HG03135 (cell line): Measurements from ENCODE around the gene KCNAB3.
"Not testable (repeated sequence)": the region's sequence is repeated elsewhere in the genome, so short reads cannot be mapped to it uniquely, and the experiment has no call there.

Experiments used
- ATAC-seq: cut with Tn5 transposase; IDR thresholded peaks from one replicate; pipeline ENCODE4 v1.9.1; 2021; ENCODE audit warnings: mild to moderate bottlenecking, moderate library complexity; ENCODE audit not compliant: unreplicated experiment

Gene KCNAB3

DNA sequence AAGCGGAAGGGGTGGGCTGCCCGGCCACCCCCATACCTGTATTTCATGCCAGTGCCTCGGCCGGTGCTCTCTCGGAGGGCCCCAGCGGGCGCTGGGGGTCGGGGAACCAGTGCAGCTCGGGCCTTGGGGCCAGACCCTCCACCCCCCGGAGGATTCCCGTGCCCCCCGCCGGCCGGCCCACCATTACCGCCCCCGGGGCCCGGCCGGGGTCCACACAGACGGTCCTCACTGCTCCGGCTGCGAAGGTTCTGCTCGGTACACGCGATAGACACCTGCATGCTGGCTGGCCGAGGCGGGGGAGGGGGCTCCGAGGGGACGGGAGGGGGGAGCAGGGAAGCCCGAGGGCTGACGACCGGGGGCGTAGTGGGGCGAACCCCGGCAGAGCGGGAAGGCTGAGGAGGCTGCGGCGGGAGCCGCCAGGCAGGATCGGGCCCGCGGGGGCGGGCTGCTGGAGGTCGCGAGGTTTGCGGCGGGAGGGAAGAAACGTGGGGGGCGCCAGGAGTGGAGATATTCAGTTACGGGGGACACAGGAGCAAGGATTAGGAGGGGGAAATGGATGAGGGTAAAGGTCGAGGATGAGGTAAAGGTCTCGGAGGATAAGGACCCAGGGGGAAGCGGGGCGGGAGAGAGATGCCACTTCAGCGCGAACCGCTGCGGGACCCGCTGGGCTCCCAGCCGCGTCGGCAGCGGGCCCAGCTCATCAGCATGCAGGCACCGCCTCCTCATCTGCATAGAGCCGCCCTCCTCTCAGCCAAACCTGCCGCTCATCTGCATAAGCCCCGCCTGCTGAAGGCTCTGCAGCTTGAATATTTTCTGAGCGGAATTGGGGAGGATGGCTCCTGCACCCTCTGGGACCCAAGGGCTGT lies at the start of gene KCNAB3:
Gene KCNAB3, minus strand, starts transcription at position 699 of the 866 bp plus-strand sequence. Its CDS starts 421 bp downstream, at position 278.
- ATAC-seq = no peak

DNA sequence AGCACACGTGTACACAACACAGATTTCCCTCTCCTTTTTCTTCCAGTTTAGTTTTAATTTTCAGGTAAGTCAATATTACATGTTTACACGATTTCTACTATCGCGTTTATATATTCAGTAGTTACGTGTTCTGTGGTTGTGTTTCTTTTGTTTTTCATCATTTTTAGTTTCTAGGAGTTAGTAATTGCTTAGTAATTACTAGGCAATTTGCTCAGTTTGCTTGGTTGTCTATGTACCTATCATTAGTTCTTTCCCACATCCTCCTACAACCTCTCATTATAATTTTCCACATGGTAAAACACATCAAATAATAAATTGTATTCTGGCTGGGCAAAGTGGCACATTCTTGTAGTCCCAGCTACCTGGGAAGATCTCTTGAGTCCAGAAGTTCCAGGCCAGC lies 48.1 kb upstream of the KCNAB3 start:
- ATAC-seq = no peak

DNA sequence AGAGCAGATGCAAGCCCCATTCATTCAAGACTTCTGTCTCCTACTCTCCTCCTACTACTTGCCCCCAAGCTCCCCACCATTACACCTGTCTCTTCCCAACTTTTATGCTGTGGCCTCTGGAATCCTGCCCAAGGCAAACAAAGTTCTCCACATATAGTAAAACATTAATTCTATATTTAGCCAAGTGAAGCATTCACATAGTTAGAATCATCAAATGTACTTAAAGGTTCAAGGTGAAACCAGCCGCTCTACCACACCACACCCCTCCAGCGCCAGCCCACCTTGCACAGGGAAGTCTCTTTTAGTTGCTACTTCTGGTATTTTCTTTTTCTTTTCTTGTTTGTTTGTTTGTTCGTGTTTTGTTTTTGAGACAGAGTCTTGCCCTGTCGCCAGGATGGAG lies 47.4 kb upstream of the KCNAB3 start:
- ATAC-seq = no peak

DNA sequence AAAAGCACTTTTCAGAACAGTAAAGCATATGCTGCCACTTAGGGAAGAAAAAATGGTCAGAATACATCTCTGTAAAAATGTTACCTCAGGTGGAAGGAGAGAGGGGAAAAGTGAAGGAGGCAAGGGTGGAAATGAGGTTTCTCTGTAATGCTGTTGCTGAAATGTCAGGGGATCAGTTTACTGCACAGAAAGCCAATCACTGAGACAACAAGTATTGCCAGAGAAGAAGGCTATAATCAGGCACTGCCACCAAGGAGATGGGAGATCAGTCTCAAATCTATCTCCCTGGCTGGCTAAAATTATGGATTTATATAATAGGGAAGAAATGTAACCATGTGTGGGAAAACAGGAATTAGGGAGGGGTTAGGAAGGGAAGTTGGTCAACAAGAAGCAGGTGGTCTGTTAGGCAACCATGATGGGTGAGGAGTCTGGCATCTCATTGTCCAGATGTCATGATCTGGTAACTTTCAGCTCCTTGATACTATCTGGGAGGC lies 45.0 kb upstream of the KCNAB3 start:
- ATAC-seq = no peak

DNA sequence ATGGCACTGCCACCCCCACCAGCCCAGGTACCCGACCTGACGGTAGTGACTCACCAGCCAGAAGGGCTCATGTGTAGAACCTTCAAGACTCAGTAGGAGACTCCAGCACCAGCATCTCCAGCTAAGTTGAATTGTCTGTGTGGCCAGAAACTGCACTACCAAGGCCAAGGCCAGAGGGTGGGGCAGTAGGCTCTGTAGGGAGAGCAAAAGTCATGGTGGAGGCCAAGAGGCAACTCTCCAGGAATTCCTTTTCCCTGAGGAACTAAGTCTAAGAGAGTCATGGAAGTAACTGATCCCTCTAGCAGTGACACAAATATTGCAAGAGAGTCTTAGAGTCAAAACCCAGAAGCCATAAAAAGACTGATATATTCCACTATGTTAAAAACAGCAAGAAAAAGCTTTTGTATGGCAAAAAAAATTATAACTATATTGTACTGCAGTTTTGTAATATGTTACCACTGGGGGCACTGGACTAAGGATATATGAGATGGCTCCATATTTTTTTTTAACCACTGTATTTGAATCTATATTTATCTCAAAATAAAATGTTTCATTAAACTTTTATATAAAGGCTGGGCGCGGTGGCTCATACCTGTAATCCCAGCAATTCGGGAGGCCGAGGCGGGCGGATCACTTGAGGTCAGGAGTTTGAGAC lies 42.6 kb upstream of the KCNAB3 start:
- no peak for ATAC-seq

DNA sequence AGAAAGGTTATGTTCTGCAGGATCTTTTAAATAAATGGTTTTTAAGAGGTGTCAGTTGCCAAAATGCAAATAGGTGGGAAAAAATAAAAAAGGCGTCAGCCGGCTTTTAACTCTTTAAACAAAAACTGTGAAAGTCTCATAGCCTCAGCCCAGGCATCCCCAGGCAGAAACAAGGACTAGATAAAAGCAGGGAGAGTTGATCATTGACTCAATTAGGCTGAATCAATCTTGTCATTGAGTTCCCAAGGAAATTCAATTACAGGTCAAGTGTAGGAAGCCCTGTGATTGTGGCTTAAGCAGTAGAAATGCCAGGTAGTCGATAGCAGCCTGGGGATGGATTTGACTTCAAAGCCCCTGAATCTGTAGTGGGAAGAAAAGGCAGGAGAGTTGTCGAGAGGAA lies 42.0 kb upstream of the KCNAB3 start:
- ATAC-seq = no peak

DNA sequence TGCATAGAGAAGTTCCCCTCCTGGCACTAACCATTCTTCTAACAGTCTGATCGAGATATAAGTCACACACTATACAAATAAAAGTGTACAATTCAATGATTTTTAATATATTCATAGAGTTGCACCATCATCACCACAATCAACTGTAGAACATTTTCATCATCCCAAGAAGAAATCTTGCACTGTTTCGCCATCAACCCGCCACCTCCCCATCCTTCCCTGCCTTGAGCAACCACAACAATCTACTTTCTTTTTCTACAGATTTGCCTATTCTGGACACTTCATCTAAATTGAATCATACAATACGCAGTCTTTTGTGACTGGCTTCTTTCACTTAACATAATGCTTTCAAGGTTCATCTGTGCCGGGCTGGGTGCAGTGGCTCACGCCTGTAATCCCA lies 39.8 kb upstream of the KCNAB3 start:
- no peak for ATAC-seq

DNA sequence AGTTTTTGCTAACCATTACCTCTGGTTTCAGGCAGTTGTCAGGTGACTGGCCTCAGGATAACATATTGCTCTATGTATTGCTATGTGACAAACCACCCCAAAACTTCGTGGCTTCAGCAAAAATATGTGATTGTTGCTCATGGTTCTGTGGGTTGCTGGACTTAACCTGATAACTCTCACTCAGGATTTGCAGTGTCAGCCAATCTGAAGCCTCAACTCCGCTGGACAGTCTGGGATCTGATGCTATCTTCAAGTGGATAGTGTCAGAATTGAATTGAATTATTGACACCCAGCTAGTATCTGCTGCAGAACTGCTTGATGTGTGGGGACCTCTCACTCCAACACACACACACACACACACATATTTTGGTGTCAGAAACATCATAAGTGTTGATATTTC lies 38.1 kb upstream of the KCNAB3 start:
- no peak for ATAC-seq

DNA sequence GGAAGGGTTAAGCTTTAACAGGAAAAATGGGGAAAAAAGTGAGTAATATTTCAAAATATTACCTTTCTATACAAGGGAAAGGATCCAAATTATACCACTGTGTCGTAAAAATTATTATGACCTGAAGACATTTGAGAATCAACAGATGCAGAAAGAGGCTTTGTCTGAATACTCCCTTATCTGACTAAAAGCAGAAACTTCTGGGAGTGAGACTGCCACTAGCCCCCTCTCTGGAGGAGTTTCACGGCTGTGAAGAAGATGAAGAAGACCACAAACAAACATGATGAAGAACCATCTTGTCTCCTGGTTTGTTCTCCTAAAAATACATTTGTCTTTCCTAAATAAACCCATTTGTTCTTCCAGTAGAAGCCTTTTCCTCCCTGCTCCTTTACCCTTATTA lies 31.8 kb upstream of the KCNAB3 start:
- ATAC-seq = no peak

DNA sequence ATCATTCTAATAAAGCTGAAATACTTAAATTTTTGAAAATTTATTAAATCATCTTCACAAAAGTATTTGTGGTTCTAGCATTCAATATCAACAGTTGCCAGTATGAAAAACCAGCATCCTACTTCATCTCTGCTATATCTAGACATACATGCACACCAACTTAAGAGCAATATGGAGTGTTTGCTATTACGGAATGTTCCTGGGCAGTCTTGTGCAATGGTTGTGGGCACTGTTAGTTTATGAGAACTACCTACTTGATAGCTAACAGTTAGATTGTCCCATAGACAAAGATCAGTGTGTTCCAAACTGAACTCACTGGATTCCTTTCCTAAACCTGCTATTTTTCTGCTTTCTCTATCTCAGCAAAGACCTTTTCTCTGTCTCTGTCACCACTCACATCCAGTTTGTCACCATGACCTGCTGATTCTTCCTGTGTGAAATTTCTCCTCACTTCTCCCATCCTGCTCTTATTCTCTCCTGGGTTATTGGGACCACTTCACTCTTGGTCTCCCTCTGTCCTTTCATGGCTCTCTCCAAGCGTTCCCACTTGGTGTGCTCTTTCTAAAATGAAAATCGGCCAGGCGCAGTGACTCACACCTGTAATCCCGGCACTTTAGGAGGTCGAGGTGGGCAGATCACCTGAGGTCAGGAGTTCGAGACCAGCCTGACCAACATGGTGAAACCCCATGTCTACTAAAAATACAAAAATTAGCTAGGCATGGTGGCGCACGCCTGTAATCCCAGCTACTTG lies 30.0 kb upstream of the KCNAB3 start:
- no peak for ATAC-seq

DNA sequence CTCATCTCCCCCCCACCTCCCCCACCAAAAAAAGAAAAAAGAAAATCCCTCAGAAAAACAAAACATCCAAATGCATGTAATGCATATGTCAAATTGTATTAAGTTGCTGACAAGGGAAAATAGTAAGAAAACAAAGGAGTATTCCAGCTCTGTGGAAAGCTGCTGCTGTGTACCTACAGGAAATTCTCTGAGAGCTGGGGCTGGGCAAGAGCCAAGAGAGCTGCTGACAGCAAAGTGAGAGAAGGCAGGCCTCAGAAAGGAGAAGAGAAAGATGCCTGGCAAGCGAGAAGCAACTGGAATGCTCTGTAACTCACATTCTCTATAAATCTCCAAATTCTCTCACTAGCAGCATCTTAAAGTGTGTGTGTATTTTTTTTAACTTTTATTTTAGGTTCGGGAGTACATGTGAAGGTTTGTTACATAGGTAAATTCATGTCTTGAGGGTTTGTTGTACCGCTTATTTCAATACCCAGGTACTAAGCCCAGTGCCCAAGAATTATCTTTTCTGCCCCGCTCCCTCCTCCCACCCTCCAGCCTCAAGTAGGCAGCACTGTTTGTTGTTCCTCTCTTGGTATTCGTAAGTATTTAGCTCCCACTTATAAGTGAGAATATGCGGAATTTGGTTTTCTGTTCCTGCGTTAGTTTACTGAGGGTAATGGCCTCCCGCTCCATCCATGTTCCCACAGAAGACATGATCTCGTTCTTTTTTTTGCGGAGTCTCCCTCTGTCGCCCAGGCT lies 26.7 kb upstream of the KCNAB3 start:
- ATAC-seq = no peak

DNA sequence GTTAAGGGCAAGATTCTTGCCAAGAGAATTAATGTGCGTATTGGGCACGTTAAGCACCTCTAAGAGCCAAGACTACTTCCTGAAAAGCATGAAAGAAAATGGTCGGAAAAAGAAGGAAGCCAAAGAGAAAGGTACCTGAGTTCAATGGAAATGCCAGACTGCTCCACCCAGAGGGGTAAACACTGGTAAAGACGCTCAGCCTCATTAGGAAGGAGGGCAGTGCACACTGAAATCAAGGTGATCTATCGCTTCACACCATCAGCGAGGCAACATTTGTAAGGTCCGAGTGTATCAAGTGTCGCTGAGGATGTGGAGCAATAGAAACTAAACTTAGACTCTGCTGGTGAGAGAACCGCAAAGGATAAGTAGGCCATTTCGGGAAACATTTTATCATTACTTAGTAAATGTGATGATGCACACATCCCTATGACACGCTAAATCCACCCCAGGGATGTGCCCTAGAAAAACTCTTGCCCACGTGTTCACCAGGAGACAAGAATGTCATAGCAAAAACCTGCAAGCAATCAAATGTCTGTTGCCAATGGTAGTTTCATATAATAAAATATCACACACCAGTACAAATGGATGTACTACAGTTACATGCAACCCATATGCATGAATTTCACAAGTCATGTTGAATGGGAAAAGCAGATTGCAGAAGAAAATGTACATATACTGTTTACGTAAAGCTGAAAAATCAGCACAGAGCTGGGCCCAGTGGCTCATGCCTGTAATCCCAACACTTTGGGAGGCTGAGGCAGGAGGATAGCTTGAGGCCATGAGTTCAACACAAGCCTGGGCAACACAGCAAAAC lies 26.0 kb upstream of the KCNAB3 start:
- ATAC-seq = no peak

DNA sequence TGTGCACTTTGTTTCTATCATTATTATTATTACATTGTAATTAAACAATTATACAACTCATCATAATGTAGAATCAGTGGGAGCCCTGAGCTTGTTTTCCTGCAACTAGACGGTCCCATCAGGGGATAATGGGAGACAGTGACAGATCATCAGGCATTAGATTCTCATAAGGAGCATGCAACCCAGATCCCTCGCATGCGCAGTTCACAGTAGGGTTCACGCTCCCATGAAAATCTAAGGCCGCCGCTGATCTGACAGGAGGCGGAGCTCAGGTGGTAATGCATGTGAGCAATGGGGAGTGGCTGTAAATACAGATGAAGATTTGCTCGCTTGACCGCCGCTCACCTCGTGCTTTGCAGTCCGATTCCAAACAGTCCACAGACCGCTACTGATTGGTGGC lies 23.6 kb upstream of the KCNAB3 start:
- ATAC-seq = not testable (repeated sequence)

DNA sequence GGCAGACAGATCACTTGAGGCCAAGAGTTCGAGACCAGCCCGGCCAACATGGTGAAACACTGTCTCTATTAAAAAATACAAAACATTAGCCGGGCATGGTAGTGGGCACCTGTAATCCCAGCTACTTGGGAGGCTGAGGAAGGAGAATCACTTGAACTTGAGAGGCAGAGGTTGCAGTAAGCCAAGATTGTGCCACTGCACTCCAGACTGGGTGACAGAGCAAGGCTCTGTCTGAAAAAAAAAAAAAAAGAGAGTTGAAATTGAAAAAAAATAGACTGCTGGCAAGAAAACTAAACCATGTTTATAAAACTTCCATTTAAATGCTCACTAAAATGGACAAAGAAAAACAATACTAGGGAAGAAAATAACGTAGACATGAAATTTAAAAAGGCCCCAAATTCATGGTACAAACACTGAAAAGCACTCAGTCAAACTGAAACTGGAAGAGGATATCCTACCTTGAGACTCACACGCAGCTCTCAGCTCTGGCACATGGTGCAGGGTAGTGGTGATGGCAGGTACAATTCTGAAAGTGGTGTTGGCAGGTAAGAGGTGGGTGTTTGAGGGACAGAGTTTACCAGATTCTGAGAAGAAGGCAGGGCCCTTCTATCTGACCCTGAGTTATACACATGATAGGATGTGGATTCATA lies 21.6 kb upstream of the KCNAB3 start:
- ATAC-seq = peak; percentile 87

DNA sequence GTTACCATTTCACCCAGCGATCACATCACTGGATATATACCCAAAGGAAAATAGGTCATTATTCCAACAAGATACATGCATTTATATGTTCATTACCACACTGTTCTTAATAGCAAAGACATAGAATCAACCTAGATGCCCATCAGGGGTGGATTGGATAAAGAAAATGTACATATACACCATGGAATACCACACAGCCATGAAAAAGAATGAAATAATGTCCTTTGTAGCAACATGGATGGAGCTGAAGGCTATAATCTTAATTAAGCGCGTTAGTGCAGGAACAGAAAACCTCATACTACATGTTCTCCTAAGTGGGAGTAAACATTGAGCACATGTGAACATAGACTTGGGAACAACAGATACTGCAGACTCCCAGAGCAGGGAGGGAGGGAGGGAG lies 20.9 kb upstream of the KCNAB3 start:
- no peak for ATAC-seq

DNA sequence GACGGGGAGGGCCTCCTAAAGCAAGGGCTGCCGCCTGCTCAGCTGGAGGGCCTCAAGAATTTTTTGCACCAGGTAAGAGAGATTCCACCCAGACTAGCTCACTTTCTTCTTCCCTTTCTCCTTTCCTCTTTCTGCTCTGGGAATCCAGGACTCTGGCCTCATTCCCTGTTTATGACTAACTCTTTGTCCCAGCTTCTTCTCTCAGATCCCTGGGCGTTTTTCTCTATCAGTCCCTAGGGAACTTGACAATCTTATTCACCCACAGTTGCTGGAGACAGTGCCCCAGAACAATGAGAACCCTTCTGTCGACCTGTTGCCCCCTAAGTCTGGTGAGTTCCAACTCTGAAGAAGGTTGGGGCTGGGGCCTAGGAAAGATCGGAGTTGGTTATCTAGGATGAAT lies 18.0 kb upstream of the KCNAB3 start:
- no peak for ATAC-seq

DNA sequence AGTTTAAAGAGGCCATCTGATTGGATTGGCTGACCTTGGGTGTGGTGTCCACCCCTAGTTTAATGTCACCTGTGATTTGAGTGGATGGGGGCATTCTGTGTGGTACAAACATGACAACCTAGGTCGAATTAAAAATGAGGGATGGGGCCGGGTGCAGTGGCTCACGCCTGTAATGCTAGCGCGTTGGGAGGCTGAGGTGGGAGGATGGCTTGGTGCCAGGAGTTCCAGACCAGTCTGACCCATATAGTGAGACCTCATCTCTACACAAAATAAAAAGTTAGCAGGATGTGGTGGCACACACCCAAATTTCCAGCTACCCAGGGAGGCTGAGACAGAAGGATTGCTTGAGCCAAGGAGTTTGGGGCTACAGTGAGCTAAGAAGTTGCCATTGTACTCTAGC lies 16.8 kb upstream of the KCNAB3 start:
- ATAC-seq = no peak

DNA sequence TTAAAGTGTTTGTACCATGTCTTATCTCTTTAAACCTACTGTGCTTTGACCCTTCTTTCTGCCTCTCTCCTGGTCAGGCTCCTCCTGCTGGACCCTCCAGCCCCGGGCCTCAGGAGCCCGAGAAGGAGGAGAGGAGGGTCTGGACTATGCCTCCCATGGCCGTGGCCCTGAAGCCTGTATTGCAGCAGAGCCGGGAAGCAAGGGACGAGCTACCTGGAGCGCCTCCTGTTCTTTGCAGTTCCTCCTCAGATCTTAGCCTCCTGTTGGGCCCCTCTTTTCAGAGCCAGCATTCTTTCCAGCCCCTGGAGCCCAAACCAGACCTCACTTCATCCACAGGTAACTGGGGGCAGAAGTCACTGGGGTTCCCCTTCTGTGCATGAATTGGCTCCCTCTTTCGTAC lies 16.0 kb upstream of the KCNAB3 start:
- no peak for ATAC-seq

DNA sequence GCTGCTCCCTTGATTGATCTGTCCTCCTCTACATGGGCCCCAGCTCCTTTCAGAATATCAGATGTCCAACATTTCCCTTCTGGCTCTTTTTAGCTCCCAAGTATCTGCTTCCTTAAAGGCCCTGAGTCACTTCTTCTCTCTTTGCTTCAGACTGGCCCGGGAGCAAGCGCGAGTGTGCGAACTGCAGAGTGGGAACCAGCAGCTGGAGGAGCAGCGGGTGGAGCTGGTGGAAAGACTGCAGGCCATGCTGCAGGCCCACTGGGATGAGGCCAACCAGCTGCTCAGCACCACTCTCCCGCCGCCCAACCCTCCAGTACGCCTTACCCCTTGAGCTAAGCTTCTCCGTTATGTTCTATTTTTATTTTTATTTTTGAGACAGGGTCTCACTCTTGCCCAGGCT lies 14.7 kb upstream of the KCNAB3 start:
- no peak for ATAC-seq

DNA sequence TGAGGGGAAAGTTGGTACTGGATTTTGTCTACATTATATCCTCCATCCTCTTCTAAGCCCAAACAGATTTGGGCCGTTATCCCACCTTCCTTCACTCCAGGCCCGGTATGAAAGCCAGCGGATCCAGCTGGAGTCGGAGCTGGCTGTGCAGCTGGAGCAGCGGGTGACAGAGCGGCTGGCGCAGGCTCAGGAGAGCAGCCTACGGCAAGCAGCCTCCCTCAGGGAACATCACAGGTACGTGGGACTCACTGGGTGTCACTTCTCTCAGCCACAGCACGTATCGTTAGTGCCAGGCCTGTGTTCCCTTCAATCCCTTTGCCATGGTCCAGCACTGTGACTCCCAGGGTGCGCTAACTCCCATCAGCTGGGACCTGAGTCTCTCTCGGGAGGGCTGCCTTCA lies 13.6 kb upstream of the KCNAB3 start:
- ATAC-seq = no peak
